GM19467 (cell line): ENCODE measurements around the gene ZNF8.
"Not testable (repeated sequence)": the region's sequence is repeated elsewhere in the genome, so short reads cannot be mapped to it uniquely, and the experiment has no call there.

Experiments used
- ATAC-seq: cut with Tn5 transposase; IDR thresholded peaks from one replicate; pipeline ENCODE4 v1.9.1; 2021; ENCODE audit warnings: mild to moderate bottlenecking, moderate library complexity; ENCODE audit not compliant: unreplicated experiment

The ZNF8 gene

GRCh38 chr19:58334691-58335249 is 56.0 kb downstream of the ZNF8 start:
- ATAC-seq: no peak

GRCh38 chr19:58335630-58336029 is 56.9 kb downstream of the ZNF8 start:
- no peak for ATAC-seq

GRCh38 chr19:58336216-58336615 is 57.5 kb downstream of the ZNF8 start:
- ATAC-seq: no peak

GRCh38 chr19:58336820-58337219 is 58.1 kb downstream of the ZNF8 start:
- ATAC-seq: no peak

- ATAC-seq: no peak
Observed at GRCh38 chr19:58338336-58338735, 59.6 kb downstream of the ZNF8 start.

GRCh38 chr19:58338825-58339558 is 60.2 kb downstream of the ZNF8 start:
- no peak for ATAC-seq

GRCh38 chr19:58345558-58345957 is 66.8 kb downstream of the ZNF8 start:
- no peak for ATAC-seq

GRCh38 chr19:58346961-58347929 is 68.5 kb downstream of the ZNF8 start:
- peak; percentile 85 for ATAC-seq

GRCh38 chr19:58348080-58348479 is 69.3 kb downstream of the ZNF8 start:
- ATAC-seq: not testable (repeated sequence)

GRCh38 chr19:58349590-58349989 is 70.8 kb downstream of the ZNF8 start:
- ATAC-seq: no peak

- no peak for ATAC-seq
Observed at GRCh38 chr19:58350001-58350861, 71.5 kb downstream of the ZNF8 start.

GRCh38 chr19:58350871-58351557 is 72.3 kb downstream of the ZNF8 start:
- ATAC-seq: no peak

- no peak for ATAC-seq
Observed at GRCh38 chr19:58351558-58351878, 72.8 kb downstream of the ZNF8 start.

- no peak for ATAC-seq
Observed at GRCh38 chr19:58351990-58352755, 73.4 kb downstream of the ZNF8 start.
